DOHH2 (cell line): ENCODE results near the gene ITPKB.

Experiments
- H3F3A ChIP-seq: fragments of 200-600 bp; sonication (generic), shearing (Covaris generic); 2 replicates; pipeline ENCODE4 v1.6.0; 2016; ENCODE audit warnings: antibody characterized with exemption, mild to moderate bottlenecking; ENCODE audit not compliant: control insufficient read depth, insufficient read depth
- H3K27ac ChIP-seq: fragments of 200-600 bp; sonication (generic); 2 replicates; pipeline ENCODE4 v1.5.1; 2014; ENCODE audit warnings: low read depth, mild to moderate bottlenecking, low read length, moderate library complexity
- H3K27me3 ChIP-seq: fragments of 200-600 bp; sonication (generic); 2 replicates; pipeline ENCODE4 v1.6.1; 2014; ENCODE audit warnings: mild to moderate bottlenecking, low read length, mixed read lengths; ENCODE audit not compliant: control insufficient read depth
- H3K36me3 ChIP-seq: fragments of 200-600 bp; sonication (generic); 2 replicates; pipeline ENCODE4 v1.6.1; 2014; ENCODE audit warnings: mild to moderate bottlenecking, low read length, moderate library complexity, mixed read lengths; ENCODE audit not compliant: control insufficient read depth
- H3K4me1 ChIP-seq: fragments of 200-600 bp; sonication (generic); 2 replicates; pipeline ENCODE4 v1.6.1; 2014; ENCODE audit warnings: mild to moderate bottlenecking, low read length, mixed read lengths; ENCODE audit not compliant: control insufficient read depth
- H3K4me2 ChIP-seq: fragments of 200-600 bp; sonication (generic); 2 replicates; pipeline ENCODE4 v1.6.0; 2014; ENCODE audit warnings: mild to moderate bottlenecking, low read length, moderate library complexity
- H3K4me3 ChIP-seq: fragments of 200-600 bp; sonication (generic); 2 replicates; pipeline ENCODE4 v1.5.1; 2014; ENCODE audit warnings: mild to moderate bottlenecking, low read length, mixed read lengths
- H3K79me2 ChIP-seq: fragments of 200-600 bp; sonication (generic); 2 replicates; pipeline ENCODE4 v1.6.1; 2014; ENCODE audit warnings: mild to moderate bottlenecking, low read length, mixed read lengths; ENCODE audit not compliant: control insufficient read depth
- H3K9me2 ChIP-seq: fragments of 200-600 bp; sonication (generic); replicated peaks from 2 replicates; pipeline ENCODE4 v1.6.1; 2014; ENCODE audit warnings: mild to moderate bottlenecking, low read length, mixed read lengths; ENCODE audit not compliant: control insufficient read depth
- H3K9me3 ChIP-seq: fragments of 200-600 bp; sonication (generic); 2 replicates; pipeline ENCODE4 v1.6.1; 2014; ENCODE audit warnings: antibody characterized with exemption, low read length, mixed read lengths; ENCODE audit not compliant: control insufficient read depth, insufficient read depth
- H4K20me1 ChIP-seq: fragments of 200-600 bp; sonication (generic); 2 replicates; pipeline ENCODE4 v1.6.0; 2014; ENCODE audit warnings: low read depth, mild to moderate bottlenecking, antibody characterized with exemption, low read length, moderate library complexity; ENCODE audit not compliant: control insufficient read depth, insufficient read depth
- CTCF ChIP-seq: fragments of 200-600 bp; sonication (generic); IDR thresholded peaks from one replicate; pipeline ENCODE4 v1.5.1; 2014; ENCODE audit warnings: antibody characterized with exemption, mild to moderate bottlenecking, low read depth, low read length; ENCODE audit not compliant: poor library complexity, severe bottlenecking
- EZH2phosphoT487 ChIP-seq: fragments of 200-600 bp; sonication (generic); IDR thresholded peaks from 2 replicates; pipeline ENCODE4 v1.6.1; 2017; ENCODE audit warnings: borderline replicate concordance, mild to moderate bottlenecking, antibody characterized with exemption, low read length, moderate library complexity, mixed read lengths

ITPKB gene

GRCh38 chr1:226582966-226583365, 156.1 kb downstream of the ITPKB start:
- Histone ChIP-seq H3K4me3 (no peak overlapping the region), H3K9me2 (no peaks in the 10 kb centered on the region), H3K4me1 (peaks cover 8% of the 10 kb centered on the region), H3K4me2 (no peak overlapping the region), H3K79me2 (no peaks in the 10 kb centered on the region), H3K36me3 (no peaks in the 10 kb centered on the region), H3K27me3 (no peaks in the 10 kb centered on the region), H3F3A (no peaks in the 10 kb centered on the region), H4K20me1 (no peaks in the 10 kb centered on the region), H3K9me3 (no peaks in the 10 kb centered on the region), H3K27ac (no peak overlapping the region)
- TF ChIP-seq EZH2phosphoT487 (no peak), CTCF (no peak)
